ENCODE measurements around the gene CAMK1D.
A peak's percentile ranks its signal among the peaks of the same experiment; 100 is the strongest.
"Not testable (repeated sequence)": the region's sequence is repeated elsewhere in the genome, so short reads cannot be mapped to it uniquely, and the experiment has no call there.

CAMK1D gene

GRCh38 chr10:12846718-12847117 is 497.4 kb downstream of the CAMK1D start:
- DNase-seq (ENCODE audit: low read depth in 2 of 2), result no peak

GRCh38 chr10:12847361-12847975 is 498.1 kb downstream of the CAMK1D start:
- no peak for DNase-seq (ENCODE audit: low read depth in 2 of 2)

GRCh38 chr10:12848439-12849173 is 499.3 kb downstream of the CAMK1D start:
- DNase-seq (ENCODE audit: low read depth in 2 of 2), result no peak

- DNase-seq (ENCODE audit: low read depth in 2 of 2), result no peak
These were observed 500.2 kb downstream of the CAMK1D start for GRCh38 chr10:12849319-12850181.

GRCh38 chr10:12852687-12853086 is 503.3 kb downstream of the CAMK1D start:
- peak; percentile 70 to 71 for DNase-seq (ENCODE audit: low read depth in 2 of 2)

GRCh38 chr10:12854988-12855387 is 505.6 kb downstream of the CAMK1D start:
- no peak for DNase-seq (ENCODE audit: low read depth in 2 of 2)

- DNase-seq (ENCODE audit: low read depth in 2 of 2), result no peak
These were observed 513.1 kb downstream of the CAMK1D start for GRCh38 chr10:12862459-12862858.

GRCh38 chr10:12865515-12865914 is 516.2 kb downstream of the CAMK1D start:
- DNase-seq (ENCODE audit: low read depth in 2 of 2), result not testable (repeated sequence)

- no peak for DNase-seq (ENCODE audit: low read depth in 2 of 2)
These were observed 518.9 kb downstream of the CAMK1D start for GRCh38 chr10:12868229-12868628.

- DNase-seq (ENCODE audit: low read depth in 2 of 2), result no peak
These were observed 520.1 kb downstream of the CAMK1D start for GRCh38 chr10:12869427-12869826.

- no peak for DNase-seq (ENCODE audit: low read depth in 2 of 2)
These were observed 523.2 kb downstream of the CAMK1D start for GRCh38 chr10:12872577-12872976.

GRCh38 chr10:12873172-12873571 is 523.8 kb downstream of the CAMK1D start:
- DNase-seq (ENCODE audit: low read depth in 2 of 2), result no peak

GRCh38 chr10:12874501-12874900 is 525.2 kb downstream of the CAMK1D start:
- DNase-seq (ENCODE audit: low read depth in 2 of 2), result no peak

- no peak for DNase-seq (ENCODE audit: low read depth in 2 of 2)
These were observed 525.8 kb downstream of the CAMK1D start for GRCh38 chr10:12875100-12875499.

- DNase-seq (ENCODE audit: low read depth in 2 of 2), result no peak
These were observed 526.9 kb downstream of the CAMK1D start for GRCh38 chr10:12876266-12876665.

- DNase-seq (ENCODE audit: low read depth in 2 of 2), result no peak
These were observed 527.8 kb downstream of the CAMK1D start for GRCh38 chr10:12877150-12877549.

GRCh38 chr10:12880423-12880822 is 531.1 kb downstream of the CAMK1D start:
- DNase-seq (ENCODE audit: low read depth in 2 of 2), result no peak

GRCh38 chr10:12884851-12885250 is 535.5 kb downstream of the CAMK1D start:
- DNase-seq (ENCODE audit: low read depth in 2 of 2), result no peak
